Measurements from ENCODE around the gene METTL18.

DNA sequence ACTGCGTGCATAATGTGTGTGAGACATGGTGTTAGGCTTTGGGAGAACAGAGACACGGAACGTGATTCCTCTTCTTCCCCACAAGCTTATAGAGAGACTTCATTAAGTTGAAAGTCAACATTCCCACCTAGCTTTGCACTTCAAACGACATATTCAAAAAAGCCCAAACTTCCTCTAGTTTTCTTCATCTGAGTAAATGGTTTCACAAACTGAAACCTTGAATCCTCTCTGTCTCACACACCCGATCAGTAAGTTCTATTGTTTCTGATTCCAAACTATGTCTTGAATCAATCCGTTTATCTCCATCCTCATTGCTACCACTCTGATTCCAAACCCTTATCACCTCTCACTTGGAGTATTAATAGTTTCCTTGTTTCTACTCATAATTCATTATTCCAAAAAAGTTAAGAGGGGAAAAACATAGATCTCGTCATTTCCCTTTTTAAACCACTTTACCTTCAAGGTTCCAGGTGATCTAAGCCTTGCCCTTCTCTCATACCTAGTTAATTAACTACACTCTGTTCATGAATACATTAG is 1.6 kb upstream of the METTL18 start:
- TF ChIP-seq EZH2phosphoT487 (IDR thresholded peaks at IDR 0.05) (no peak), EZH2 (IDR thresholded peaks at IDR 0.05) (no peak)
- TF ChIP-seq, protein P1, sequence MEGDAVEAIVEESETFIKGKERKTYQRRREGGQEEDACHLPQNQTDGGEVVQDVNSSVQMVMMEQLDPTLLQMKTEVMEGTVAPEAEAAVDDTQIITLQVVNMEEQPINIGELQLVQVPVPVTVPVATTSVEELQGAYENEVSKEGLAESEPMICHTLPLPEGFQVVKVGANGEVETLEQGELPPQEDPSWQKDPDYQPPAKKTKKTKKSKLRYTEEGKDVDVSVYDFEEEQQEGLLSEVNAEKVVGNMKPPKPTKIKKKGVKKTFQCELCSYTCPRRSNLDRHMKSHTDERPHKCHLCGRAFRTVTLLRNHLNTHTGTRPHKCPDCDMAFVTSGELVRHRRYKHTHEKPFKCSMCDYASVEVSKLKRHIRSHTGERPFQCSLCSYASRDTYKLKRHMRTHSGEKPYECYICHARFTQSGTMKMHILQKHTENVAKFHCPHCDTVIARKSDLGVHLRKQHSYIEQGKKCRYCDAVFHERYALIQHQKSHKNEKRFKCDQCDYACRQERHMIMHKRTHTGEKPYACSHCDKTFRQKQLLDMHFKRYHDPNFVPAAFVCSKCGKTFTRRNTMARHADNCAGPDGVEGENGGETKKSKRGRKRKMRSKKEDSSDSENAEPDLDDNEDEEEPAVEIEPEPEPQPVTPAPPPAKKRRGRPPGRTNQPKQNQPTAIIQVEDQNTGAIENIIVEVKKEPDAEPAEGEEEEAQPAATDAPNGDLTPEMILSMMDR (IDR thresholded peaks at IDR 0.05), result no peak
